SK-MEL-5 (cell line): ENCODE results near the gene CXCR2. TPM values are rescaled to one million over a fixed set of nuclear protein-coding genes. Genes with fewer than 3 reads are reported as not detected.

Source experiments
- DNase-seq: peaks from one replicate; pipeline ENCODE4 v3.0.0-alpha.2; 2016; ENCODE audit warnings: low read depth, low spot score
- in situ Hi-C: cut with HindIII; loops from 2 replicates; pipeline ENCODE4 v1.10.0; 2016; ENCODE audit warnings: low sequenced_read_pairs, high pct_unique_total_duplicates, low pct_unique_long_range_greater_than_20kb
- total RNA-seq: library from RNA; depleted of rRNA; stranded (reverse); fragments of >200 nt; shearing (Covaris generic); gene quantifications from 2 replicates; pipeline ENCODE4 v1.2.3, GENCODE V29; 2014

The CXCR2 gene
- total RNA-seq, 1 experiment from 2014 or later = not detected

DNA sequence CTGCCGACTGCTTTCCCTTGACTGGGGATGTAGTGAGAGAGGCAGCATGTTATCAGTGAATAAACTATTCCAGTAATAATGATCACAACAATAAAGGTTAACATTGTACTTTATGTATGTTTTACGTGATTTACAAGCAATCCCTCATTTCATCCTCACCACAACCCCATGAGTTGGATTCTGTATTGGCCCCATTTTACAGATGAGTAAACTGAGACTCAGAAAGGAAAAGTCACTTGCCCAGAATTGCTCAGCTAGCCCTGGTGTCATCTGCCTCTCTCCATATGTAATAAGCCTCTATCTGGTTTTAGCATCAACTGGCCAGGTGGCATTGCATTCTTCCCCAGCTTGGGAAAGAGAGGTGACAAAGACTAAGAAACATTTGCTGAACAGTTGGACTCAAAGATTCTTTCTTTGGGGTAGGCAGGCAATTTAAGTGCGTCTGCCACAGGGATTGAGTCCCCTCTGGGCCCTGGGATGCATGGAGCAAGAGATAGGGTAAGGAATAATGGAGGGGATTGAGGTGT, 2.2 kb downstream of the CXCR2 start:
- no peak for DNase-seq
- in situ Hi-C loops = no loop called here

GRCh38 chr2:218128781-218129457, 3.1 kb downstream of the CXCR2 start:
- in situ Hi-C loops = no loop called here

GRCh38 chr2:218129458-218130135, 3.8 kb downstream of the CXCR2 start:
- DNase-seq = no peak

More at GRCh38 chr2:218128781-218129457, 3.1 kb downstream of the CXCR2 start:
- no peak for DNase-seq

GRCh38 chr2:218130377-218130776, 4.5 kb downstream of the CXCR2 start:
- peak; percentile 10 for DNase-seq
- in situ Hi-C loops = no loop called here

More at GRCh38 chr2:218129458-218130135, 3.8 kb downstream of the CXCR2 start:
- in situ Hi-C loops = no loop called here

DNA sequence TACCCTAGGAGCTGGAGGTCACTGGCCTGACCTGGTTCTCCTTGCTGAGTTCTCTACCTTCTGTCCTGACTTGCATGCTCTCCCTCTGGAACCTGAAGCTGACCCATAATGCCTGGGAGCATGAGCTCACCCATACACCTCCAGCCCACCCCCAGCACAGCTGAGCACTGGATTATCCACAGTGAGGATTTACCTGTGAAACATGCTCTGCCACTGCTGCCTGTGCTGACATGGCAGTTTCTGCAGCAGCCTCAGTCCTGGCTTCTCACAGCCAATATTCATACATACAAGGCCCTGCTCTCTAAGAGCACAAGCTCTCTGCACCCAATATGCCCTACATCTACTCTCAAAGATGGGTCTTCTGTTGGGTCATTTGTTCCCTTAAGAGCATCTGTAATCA, 5.0 kb downstream of the CXCR2 start:
- no peak for DNase-seq
- in situ Hi-C loops = no loop called here

DNA sequence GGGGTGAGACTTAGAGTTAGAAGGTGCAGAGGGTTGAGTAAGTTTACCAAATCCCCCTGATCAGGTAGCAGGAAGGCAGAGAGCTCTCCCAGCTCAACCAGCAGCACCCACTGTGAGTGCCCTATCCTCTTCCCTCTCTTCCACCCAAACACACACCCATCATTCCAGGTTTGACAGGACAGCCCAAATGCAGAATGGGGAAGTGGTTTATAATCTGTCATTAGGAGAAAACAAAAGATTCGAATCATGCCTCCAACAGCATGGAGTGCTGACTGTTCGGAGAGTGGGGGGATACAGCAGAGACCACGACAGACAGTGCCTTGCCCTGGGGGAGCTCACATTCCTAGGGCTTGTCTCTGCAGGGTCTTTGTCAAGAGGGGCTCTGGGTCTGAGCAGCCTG, 11.7 kb downstream of the CXCR2 start:
- DNase-seq = no peak
- in situ Hi-C loops = no loop called here

GRCh38 chr2:218138047-218138446, 12.2 kb downstream of the CXCR2 start:
- DNase-seq = no peak
- in situ Hi-C loops = no loop called here

GRCh38 chr2:218145124-218145523, 19.3 kb downstream of the CXCR2 start:
- DNase-seq = no peak
- in situ Hi-C loops = no loop called here

- in situ Hi-C loops = no loop called here
- DNase-seq = no peak
Measured at GRCh38 chr2:218146056-218146455, 20.2 kb downstream of the CXCR2 start.

- in situ Hi-C loops = no loop called here
- DNase-seq = no peak
Measured at GRCh38 chr2:218149098-218149497, 23.3 kb downstream of the CXCR2 start.

DNA sequence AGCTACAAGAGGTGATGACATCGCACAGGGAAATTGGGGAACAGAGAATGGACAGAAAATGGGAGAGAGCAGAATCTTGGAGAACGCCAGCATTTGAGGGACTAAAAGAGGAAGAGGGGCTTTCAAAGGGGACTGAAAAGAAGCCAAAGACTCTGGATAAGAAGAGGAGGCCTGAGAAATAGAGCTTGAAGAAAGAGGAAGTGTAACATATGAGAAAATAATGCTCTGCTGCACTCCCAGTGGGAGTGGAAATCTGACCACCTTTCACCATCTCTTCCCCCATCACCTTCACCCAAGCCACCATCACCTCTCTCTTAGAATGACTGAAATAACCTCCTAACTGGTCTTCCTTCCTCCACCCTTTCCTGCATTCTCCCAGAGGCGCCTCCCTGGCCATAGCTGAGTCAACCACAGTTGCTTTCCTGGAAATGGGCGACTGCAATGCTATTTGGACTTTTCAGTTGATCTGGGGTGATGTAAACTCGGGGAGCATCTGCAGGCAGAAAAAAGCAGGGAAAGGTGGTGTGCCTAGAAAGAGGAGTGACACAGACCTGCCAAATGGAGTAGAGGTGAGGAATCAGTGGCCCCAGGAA, 24.1 kb downstream of the CXCR2 start:
- no peak for DNase-seq

GRCh38 chr2:218152172-218152571, 26.3 kb downstream of the CXCR2 start:
- in situ Hi-C loops = no loop called here
- DNase-seq = no peak

More for the DNA sequence above, 24.1 kb downstream of the CXCR2 start:
- in situ Hi-C loops = no loop called here

- in situ Hi-C loops = no loop called here
- DNase-seq = no peak
Measured at GRCh38 chr2:218152777-218153176, 26.9 kb downstream of the CXCR2 start.

DNA sequence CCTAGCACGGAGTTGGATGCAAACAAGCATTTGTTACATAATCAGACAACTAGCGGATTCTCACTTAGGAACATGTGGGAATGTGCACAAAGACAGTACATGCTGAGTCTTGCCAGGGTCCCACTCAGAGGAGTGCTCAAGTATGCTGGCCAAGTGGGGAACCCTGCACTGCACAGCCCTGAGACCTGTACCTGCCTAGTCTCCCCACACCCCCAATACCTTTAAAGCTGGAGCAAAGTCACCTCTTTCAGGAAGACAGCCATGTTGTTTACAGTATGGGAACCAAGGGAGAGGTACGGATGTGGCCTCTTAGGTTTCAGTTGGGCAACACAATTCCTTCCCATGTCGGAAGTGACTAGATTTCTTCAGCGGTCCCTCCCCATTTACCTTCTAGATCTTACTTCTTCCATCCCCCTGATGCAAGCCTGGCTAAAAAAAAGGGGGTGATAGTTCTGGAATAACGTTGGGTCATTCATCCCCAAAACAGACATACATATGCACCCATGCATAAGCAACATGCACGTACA, 30.2 kb downstream of the CXCR2 start:
- DNase-seq = no peak
- in situ Hi-C loops = no loop called here

GRCh38 chr2:218161644-218162043, 35.8 kb downstream of the CXCR2 start:
- DNase-seq = no peak
- in situ Hi-C loops = no loop called here

GRCh38 chr2:218162814-218163213, 37.0 kb downstream of the CXCR2 start:
- no peak for DNase-seq
- in situ Hi-C loops = no loop called here

- DNase-seq = no peak
- in situ Hi-C loops = no loop called here
Measured at GRCh38 chr2:218166791-218167190, 41.0 kb downstream of the CXCR2 start, which contains the start of gene CXCR1. CXCR1 (minus strand) TSS chr2:218166962; CDS start chr2:218165211, 1,751 bp downstream.

DNA sequence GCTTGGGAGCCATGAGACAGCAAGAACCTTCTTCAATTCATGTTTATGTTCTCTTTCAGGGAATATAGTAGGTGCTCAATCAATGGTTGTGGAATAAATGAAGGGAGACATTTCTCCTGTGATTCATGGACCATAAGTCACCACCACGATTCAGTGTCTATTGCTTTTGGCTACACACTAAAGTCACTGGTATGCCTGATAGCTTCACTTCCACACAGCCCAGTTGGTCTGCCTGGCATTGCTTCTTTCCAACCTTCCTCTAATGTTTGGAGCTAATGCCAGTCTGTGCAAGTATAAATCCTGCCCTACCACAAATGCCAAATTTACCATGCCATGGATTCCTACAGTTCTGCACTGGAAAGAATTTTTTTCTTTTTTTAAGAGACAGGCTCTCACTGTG, 42.2 kb downstream of the CXCR2 start:
- no peak for DNase-seq
- in situ Hi-C loops = no loop called here
